ENCODE measurements around the gene BPIFB1. TPM values are rescaled to one million over a fixed set of nuclear protein-coding genes. Genes with fewer than 3 reads are reported as not detected.

The BPIFB1 gene
- total and polyA plus RNA-seq, 2 of the 13 experiments (the other 11 are each of a cell fraction or from before 2014, with no cell fraction given), result 0.82 to 4.4 TPM

DNA sequence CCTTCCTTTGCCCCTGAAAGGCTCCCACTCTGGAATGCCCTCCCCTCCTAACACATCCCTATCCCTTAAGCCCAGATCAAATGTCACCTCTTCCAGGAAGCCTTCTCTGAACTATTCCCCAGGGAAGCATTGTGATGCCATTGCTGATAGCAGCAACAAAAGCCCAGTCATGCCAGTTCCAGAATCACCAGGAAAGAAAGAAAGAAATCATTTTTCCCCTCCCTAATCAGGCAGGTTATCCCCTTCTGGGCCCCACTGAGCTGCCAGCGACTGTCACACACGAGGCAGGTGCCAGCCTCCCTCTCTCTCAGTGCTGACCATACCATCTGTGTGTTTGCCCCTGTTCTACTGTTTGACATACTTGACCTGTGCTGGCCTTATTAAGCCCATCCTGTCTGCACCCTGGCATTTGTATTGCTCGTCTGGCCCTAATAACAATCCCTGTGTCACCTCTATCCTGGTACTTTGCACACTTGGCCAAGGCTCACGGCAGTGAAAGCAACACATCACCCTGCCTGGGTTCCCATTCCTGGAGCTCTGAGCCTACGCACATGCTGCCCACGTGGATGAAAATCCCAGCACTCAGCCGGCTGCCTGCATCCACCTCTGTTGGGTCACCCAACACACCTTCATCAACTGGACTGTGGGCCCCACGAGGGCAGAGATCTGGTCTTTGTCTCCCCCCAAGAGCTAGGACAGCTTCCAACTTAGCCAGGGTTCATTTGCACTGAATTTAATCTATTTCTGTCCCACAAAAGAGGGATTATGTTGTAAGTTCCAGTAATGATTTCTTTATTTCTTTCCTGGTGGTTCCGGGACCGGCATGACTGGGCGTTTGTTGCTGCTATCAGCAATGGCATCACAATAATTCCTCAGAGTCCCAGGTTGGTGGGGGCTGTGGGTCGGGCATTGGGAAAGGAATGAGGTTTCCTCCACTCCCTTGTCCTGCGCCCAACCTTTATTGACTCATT, 5.3 kb upstream of the BPIFB1 start (continued):
- TF ChIP-seq, protein P1, sequence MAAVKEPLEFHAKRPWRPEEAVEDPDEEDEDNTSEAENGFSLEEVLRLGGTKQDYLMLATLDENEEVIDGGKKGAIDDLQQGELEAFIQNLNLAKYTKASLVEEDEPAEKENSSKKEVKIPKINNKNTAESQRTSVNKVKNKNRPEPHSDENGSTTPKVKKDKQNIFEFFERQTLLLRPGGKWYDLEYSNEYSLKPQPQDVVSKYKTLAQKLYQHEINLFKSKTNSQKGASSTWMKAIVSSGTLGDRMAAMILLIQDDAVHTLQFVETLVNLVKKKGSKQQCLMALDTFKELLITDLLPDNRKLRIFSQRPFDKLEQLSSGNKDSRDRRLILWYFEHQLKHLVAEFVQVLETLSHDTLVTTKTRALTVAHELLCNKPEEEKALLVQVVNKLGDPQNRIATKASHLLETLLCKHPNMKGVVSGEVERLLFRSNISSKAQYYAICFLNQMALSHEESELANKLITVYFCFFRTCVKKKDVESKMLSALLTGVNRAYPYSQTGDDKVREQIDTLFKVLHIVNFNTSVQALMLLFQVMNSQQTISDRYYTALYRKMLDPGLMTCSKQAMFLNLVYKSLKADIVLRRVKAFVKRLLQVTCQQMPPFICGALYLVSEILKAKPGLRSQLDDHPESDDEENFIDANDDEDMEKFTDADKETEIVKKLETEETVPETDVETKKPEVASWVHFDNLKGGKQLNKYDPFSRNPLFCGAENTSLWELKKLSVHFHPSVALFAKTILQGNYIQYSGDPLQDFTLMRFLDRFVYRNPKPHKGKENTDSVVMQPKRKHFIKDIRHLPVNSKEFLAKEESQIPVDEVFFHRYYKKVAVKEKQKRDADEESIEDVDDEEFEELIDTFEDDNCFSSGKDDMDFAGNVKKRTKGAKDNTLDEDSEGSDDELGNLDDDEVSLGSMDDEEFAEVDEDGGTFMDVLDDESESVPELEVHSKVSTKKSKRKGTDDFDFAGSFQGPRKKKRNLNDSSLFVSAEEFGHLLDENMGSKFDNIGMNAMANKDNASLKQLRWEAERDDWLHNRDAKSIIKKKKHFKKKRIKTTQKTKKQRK (IDR thresholded peaks at IDR 0.05; ENCODE audit: low read length), result no peak
- TF ChIP-seq ZNF549 (CRISPR knock-in tag; IDR thresholded peaks at IDR 0.05) (no peak), ELF1 (CRISPR knock-in tag; IDR thresholded peaks at IDR 0.05) (peak; percentile 73), TBX2 (CRISPR knock-in tag; IDR thresholded peaks at IDR 0.05; ENCODE audit: borderline replicate concordance) (peak; percentile 88), ZNF883 (CRISPR knock-in tag; IDR thresholded peaks at IDR 0.05; ENCODE audit: not compliant biosample characterization) (peak; percentile 96), TCF7 (IDR thresholded peaks at IDR 0.05; ENCODE audit: low read depth) (no peak), HNF1B (CRISPR knock-in tag; IDR thresholded peaks at IDR 0.05) (peak; percentile 58; the same call in 1 of the 2 replicates), ELK4 (CRISPR knock-in tag; IDR thresholded peaks at IDR 0.05; ENCODE audit: borderline replicate concordance) (no peak), NR2C2 (CRISPR knock-in tag; IDR thresholded peaks at IDR 0.05; ENCODE audit: borderline replicate concordance) (no peak), TBX3 (IDR thresholded peaks at IDR 0.05; ENCODE audit: borderline replicate concordance) (peak; percentile 61; the same call in 1 of the 2 replicates), ZNF709 (CRISPR knock-in tag; IDR thresholded peaks at IDR 0.05) (peak; percentile 93), NR0B2 (CRISPR knock-in tag; IDR thresholded peaks at IDR 0.05) (no peak), ZXDC (CRISPR knock-in tag; IDR thresholded peaks at IDR 0.05) (no peak), YY1 (IDR thresholded peaks at IDR 0.05; ENCODE audit: insufficient read depth, insufficient replicate concordance, low read depth, low read length) (no peak), POLR2A (IDR thresholded peaks at IDR 0.05; ENCODE audit: insufficient read depth in 1 of 2, low read depth in 2 of 2, low read length in 2 of 2) (no peak), TAF1 (CRISPR knock-in tag; IDR thresholded peaks at IDR 0.05) (no peak)
- TF ChIP-seq, protein P2, sequence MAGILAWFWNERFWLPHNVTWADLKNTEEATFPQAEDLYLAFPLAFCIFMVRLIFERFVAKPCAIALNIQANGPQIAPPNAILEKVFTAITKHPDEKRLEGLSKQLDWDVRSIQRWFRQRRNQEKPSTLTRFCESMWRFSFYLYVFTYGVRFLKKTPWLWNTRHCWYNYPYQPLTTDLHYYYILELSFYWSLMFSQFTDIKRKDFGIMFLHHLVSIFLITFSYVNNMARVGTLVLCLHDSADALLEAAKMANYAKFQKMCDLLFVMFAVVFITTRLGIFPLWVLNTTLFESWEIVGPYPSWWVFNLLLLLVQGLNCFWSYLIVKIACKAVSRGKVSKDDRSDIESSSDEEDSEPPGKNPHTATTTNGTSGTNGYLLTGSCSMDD (CRISPR knock-in tag; IDR thresholded peaks at IDR 0.05), result peak; percentile 91; the same call in 1 of the 2 replicates

Data from HepG2 (cell line).